Transverse colon (tissue), 4 donors: ENCODE results near the gene STRBP. TPM values are rescaled to one million over a fixed set of nuclear protein-coding genes. Genes with fewer than 3 reads are reported as not detected.
"Not testable (repeated sequence)": the region's sequence is repeated elsewhere in the genome, so short reads cannot be mapped to it uniquely, and the experiment has no call there.

Experiments used
- DNase-seq: peaks from one replicate; pipeline ENCODE4 v3.0.0-alpha.2; 2019
- H3K27ac ChIP-seq, 4 donors: fragments of 200-600 bp; sonication (generic); 2 replicates each; pipeline ENCODE4 v1.5.1; 2016 to 2018; ENCODE audit warnings: inconsistent platforms in 4 of 4
- H3K27me3 ChIP-seq: fragments of 200-600 bp; sonication (generic); 2 replicates; pipeline ENCODE4 v1.5.1; 2017; ENCODE audit warnings: inconsistent platforms
- H3K36me3 ChIP-seq, 4 donors: fragments of 200-600 bp; sonication (generic); 2 replicates each; pipeline ENCODE4 v1.5.1; 2017 to 2019; ENCODE audit warnings: inconsistent platforms in 4 of 4
- H3K4me1 ChIP-seq, 4 donors: fragments of 200-600 bp; sonication (generic); 2 replicates each; pipeline ENCODE4 v1.5.1; 2017 to 2020; ENCODE audit warnings: inconsistent platforms in 4 of 4
- H3K4me3 ChIP-seq, 4 donors: fragments of 200-600 bp; sonication (generic); 1 replicate in 1 of 4; 2 replicates in 3 of 4; pipeline versions ENCODE4 v1.5.1 to v1.6.1; 2017 to 2019; ENCODE audit warnings: inconsistent platforms in 4 of 4
- H3K9me3 ChIP-seq, 2 donors: fragments of 200-600 bp; sonication (generic); 2 replicates each; pipeline ENCODE4 v1.5.1; 2017 to 2019; ENCODE audit warnings: inconsistent platforms in 2 of 2
- CTCF ChIP-seq, 5 experiments: fragments of 200-600 bp in 3 of 5; fragments of 450-650 bp in 2 of 5; sonication (generic) in 3 of 5; IDR thresholded peaks; 1 replicate in 2 of 5; 2 replicates in 3 of 5; pipeline ENCODE4 v1.5.1; 2016 to 2017; ENCODE audit warnings: antibody characterized with exemption in 5 of 5, inconsistent platforms in 3 of 5, mild to moderate bottlenecking in 2 of 5, moderate library complexity in 1 of 5
- EP300 ChIP-seq: sonication (generic); formaldehyde crosslinking; IDR thresholded peaks from one replicate; pipeline ENCODE4 v1.6.1; 2017; ENCODE audit warnings: antibody characterized with exemption, low read depth
- POLR2A ChIP-seq: fragments of 450-650 bp; IDR thresholded peaks from one replicate; pipeline ENCODE4 v1.6.1; 2016; ENCODE audit warnings: antibody characterized with exemption, mild to moderate bottlenecking, moderate library complexity
- POLR2AphosphoS5 ChIP-seq, 3 donors: sonication (generic); formaldehyde crosslinking; IDR thresholded peaks; one replicate each; pipeline ENCODE4 v1.6.1; 2016; ENCODE audit warnings: antibody characterized with exemption in 3 of 3
- WGBS, 2 donors: methylation state at CpG; one replicate each; pipeline ENCODE4 v1.1.5; 2018; ENCODE audit warnings: low coverage in 1 of 2; 5-methylcytosine and 5-hydroxymethylcytosine counted together
- in situ Hi-C, 4 donors: fragments of 200-750 bp; cut with MboI; loops; one replicate each; pipeline versions ENCODE4 v1.15.0 to v1.15.1; 2017; ENCODE audit warnings: low sequenced_read_pairs in 3 of 4, low pct_ligation_motif_present in 1 of 4, low pct_unique_long_range_greater_than_20kb in 1 of 4
- intact Hi-C: fragments of 100-400 bp; cut with DNase I; formaldehyde crosslinking; loops from one replicate; pipeline ENCODE4 v1.15.1; 2023; ENCODE audit warnings: low total_unique reads
- total RNA-seq, 4 donors: library from RNA; depleted of rRNA; stranded (reverse); fragments of >200 nt; gene quantifications; one replicate each; pipeline ENCODE4 v1.1.0, GENCODE V29; 2016

The STRBP gene
- total RNA-seq, 4 donors from 2014 or later: 19.1 to 50.3 (median 43.2) TPM

- in situ Hi-C loops (no loop called here), intact Hi-C loops (no loop called here)
- no peak for DNase-seq
- WGBS, 2 donors: 87 to 100% methylated on average over 1 to 5 of the region's 5 CpGs
- no peaks in the 10 kb centered on the region for H3K27me3 ChIP-seq
- H3K9me3 ChIP-seq: no peaks in the 10 kb centered on the region
- H3K36me3 ChIP-seq: no peaks in the 10 kb centered on the region
- H3K4me1 ChIP-seq: peaks cover 0 to 7% (median 3%) of the 10 kb centered on the region in 4 donors
- no peak overlapping the region for H3K27ac ChIP-seq
- H3K4me3 ChIP-seq: no peak overlapping the region
- TF ChIP-seq POLR2AphosphoS5 (IDR thresholded peaks at IDR 0.05) (no peak), POLR2A (no peak), CTCF (IDR thresholded peaks at IDR 0.05) (no peak), EP300 (no peak)
Measured at GRCh38 chr9:123283048-123283408, 14.6 kb upstream of the STRBP start.

- H3K27ac ChIP-seq: peak overlapping the region in 1 of 4 donors; percentile 15
- DNase-seq: peak; percentile 19
Measured at GRCh38 chr9:123282362-123283047, 14.1 kb upstream of the STRBP start.

GRCh38 chr9:123281659-123282350 lies 13.4 kb upstream of the STRBP start:
- TF ChIP-seq EP300 (no peak), POLR2AphosphoS5 (IDR thresholded peaks at IDR 0.05) (no peak), CTCF (IDR thresholded peaks at IDR 0.05) (no peak), POLR2A (no peak)
- Histone ChIP-seq H3K27me3 (no peaks in the 10 kb centered on the region), H3K36me3 (no peaks in the 10 kb centered on the region), H3K4me1 (peaks cover 0 to 7% (median 3%) of the 10 kb centered on the region in 4 donors), H3K9me3 (no peaks in the 10 kb centered on the region), H3K4me3 (no peak overlapping the region), H3K27ac (no peak overlapping the region)
- DNase-seq: no peak
- in situ Hi-C loops (no loop called here), intact Hi-C loops (no loop called here)
- WGBS, 2 donors: 72 to 75% methylated on average over 7 to 9 of the region's 9 CpGs

More at GRCh38 chr9:123282362-123283047, 14.1 kb upstream of the STRBP start:
- Histone ChIP-seq H3K36me3 (no peaks in the 10 kb centered on the region), H3K9me3 (no peaks in the 10 kb centered on the region), H3K4me1 (peaks cover 0 to 7% (median 3%) of the 10 kb centered on the region in 4 donors), H3K27me3 (no peaks in the 10 kb centered on the region), H3K4me3 (no peak overlapping the region)
- in situ Hi-C loops: no loop called here
- 34 to 44% methylated on average over 3 to 10 of the region's 10 CpGs for WGBS, 2 donors
- intact Hi-C loops: no loop called here
- TF ChIP-seq POLR2A: no peak
- TF ChIP-seq CTCF (IDR thresholded peaks at IDR 0.05): no peak
- TF ChIP-seq POLR2AphosphoS5 (IDR thresholded peaks at IDR 0.05): no peak

- H3K27me3 ChIP-seq, in situ Hi-C loops, H3K36me3 ChIP-seq, intact Hi-C loops, DNase-seq, H3K9me3 ChIP-seq, H3K4me1 ChIP-seq, H3K4me3 ChIP-seq, H3K27ac ChIP-seq: not testable (repeated sequence)
- WGBS, 2 donors: 85 to 88% methylated on average over 2 to 4 of the region's 4 CpGs
Measured at GRCh38 chr9:123278879-123279493, 10.6 kb upstream of the STRBP start.
